ENCODE measurements around the gene SNORC.

SNORC gene

GRCh38 chr2:232874677-232875223 lies 4.7 kb downstream of the SNORC start:
- ATAC-seq (ENCODE audit: low read depth) (no peak), DNase-seq (ENCODE audit: low spot score) (no peak)
- Histone ChIP-seq H3K27me3 (ENCODE audit: insufficient read depth, poor library complexity, severe bottlenecking) (no peaks in the 10 kb centered on the region), H3K9me3 (ENCODE audit: severe bottlenecking) (no peaks in the 10 kb centered on the region), H3K4me1 (ENCODE audit: insufficient read depth, poor library complexity, severe bottlenecking) (no peaks in the 10 kb centered on the region), H3K27ac (ENCODE audit: poor library complexity, severe bottlenecking) (no peak overlapping the region), H3K4me3 (ENCODE audit: severe bottlenecking) (no peak overlapping the region), H3K36me3 (ENCODE audit: low read depth) (no peaks in the 10 kb centered on the region)
- TF ChIP-seq CTCF (IDR thresholded peaks at IDR 0.05; ENCODE audit: poor library complexity, severe bottlenecking), result no peak

- Histone ChIP-seq H3K9me3 (ENCODE audit: severe bottlenecking) (no peaks in the 10 kb centered on the region), H3K27me3 (ENCODE audit: insufficient read depth, poor library complexity, severe bottlenecking) (no peaks in the 10 kb centered on the region), H3K4me3 (ENCODE audit: severe bottlenecking) (peak overlapping the region; percentile 53), H3K4me1 (ENCODE audit: insufficient read depth, poor library complexity, severe bottlenecking) (no peaks in the 10 kb centered on the region), H3K36me3 (ENCODE audit: low read depth) (no peaks in the 10 kb centered on the region), H3K27ac (ENCODE audit: poor library complexity, severe bottlenecking) (no peak overlapping the region)
- no peak for TF ChIP-seq CTCF (IDR thresholded peaks at IDR 0.05; ENCODE audit: poor library complexity, severe bottlenecking)
- ATAC-seq (ENCODE audit: low read depth) (peak; percentile 5; the same call in 1 of the 3 replicates), DNase-seq (ENCODE audit: low spot score) (no peak)
Measured at GRCh38 chr2:232875256-232876121, 5.4 kb downstream of the SNORC start.

- Histone ChIP-seq H3K27me3 (ENCODE audit: insufficient read depth, poor library complexity, severe bottlenecking) (no peaks in the 10 kb centered on the region), H3K36me3 (ENCODE audit: low read depth) (no peaks in the 10 kb centered on the region), H3K9me3 (ENCODE audit: severe bottlenecking) (no peaks in the 10 kb centered on the region), H3K27ac (ENCODE audit: poor library complexity, severe bottlenecking) (no peak overlapping the region), H3K4me1 (ENCODE audit: insufficient read depth, poor library complexity, severe bottlenecking) (no peaks in the 10 kb centered on the region), H3K4me3 (ENCODE audit: severe bottlenecking) (peak overlapping the region; percentile 53)
- DNase-seq (ENCODE audit: low spot score) (no peak), ATAC-seq (ENCODE audit: low read depth) (peak; percentile 55)
- TF ChIP-seq CTCF (IDR thresholded peaks at IDR 0.05; ENCODE audit: poor library complexity, severe bottlenecking), result peak; percentile 32
Measured at GRCh38 chr2:232876161-232876977, 6.3 kb downstream of the SNORC start.

GRCh38 chr2:232876978-232877441 lies 6.9 kb downstream of the SNORC start:
- H3K9me3 ChIP-seq (ENCODE audit: severe bottlenecking), result no peaks in the 10 kb centered on the region
- H3K36me3 ChIP-seq (ENCODE audit: low read depth), result no peaks in the 10 kb centered on the region
- H3K27ac ChIP-seq (ENCODE audit: poor library complexity, severe bottlenecking), result no peak overlapping the region
- ATAC-seq (ENCODE audit: low read depth), result peak; percentile 8; the same call in 1 of the 3 replicates
- no peak for TF ChIP-seq CTCF (IDR thresholded peaks at IDR 0.05; ENCODE audit: poor library complexity, severe bottlenecking)
- no peak for DNase-seq (ENCODE audit: low spot score)
- no peaks in the 10 kb centered on the region for H3K4me1 ChIP-seq (ENCODE audit: insufficient read depth, poor library complexity, severe bottlenecking)
- no peaks in the 10 kb centered on the region for H3K27me3 ChIP-seq (ENCODE audit: insufficient read depth, poor library complexity, severe bottlenecking)
- peak overlapping the region; percentile 53 for H3K4me3 ChIP-seq (ENCODE audit: severe bottlenecking)

Measured in RWPE2 (cell line).